GM12878 (cell line): Measurements from ENCODE around the gene RALBP1. TPM values are rescaled to one million over a fixed set of nuclear protein-coding genes. Genes with fewer than 3 reads are reported as not detected.

ENCODE experiments used
- ATAC-seq: fragments of 200-7000 bp; cut with Tn5 transposase; 3 replicates; pipeline ENCODE4 v1.9.1; 2020; ENCODE audit warnings: mild to moderate bottlenecking, moderate library complexity
- BruUV-seq: library from RNA; stranded (reverse); fragments of 400-500 nt; replicated peaks from 2 replicates; lab custom pipeline; 2021; lab: Mats Ljungman, UMichigan
- CTCF ChIA-PET: fragments of 300-600 bp; sonication (Branson Sonifier 250); formaldehyde crosslinking; extraction: SDS; loops from one replicate; lab custom pipeline; 2021; ENCODE audit warnings: inconsistent platforms; lab: Yijun Ruan, JAX
- POLR2A ChIA-PET: fragments of 350-600 bp; formaldehyde crosslinking; extraction: SDS; loops from one replicate; lab custom pipeline; 2021; ENCODE audit warnings: inconsistent platforms; lab: Charles Lee
- RAD21 ChIA-PET: fragments of 300-600 bp; sonication (Branson Sonifier 250); formaldehyde crosslinking; loops from one replicate; lab custom pipeline; 2023; ENCODE audit warnings: antibody characterized with exemption; ENCODE audit not compliant: unreplicated experiment; lab: Charles Lee
- SMC1A ChIA-PET: fragments of 300-600 bp; sonication (Branson Sonifier 250); formaldehyde crosslinking; loops from one replicate; lab custom pipeline; 2023; ENCODE audit not compliant: unreplicated experiment, uncharacterized antibody; lab: Charles Lee
- DNase-seq: peaks from one replicate; pipeline ENCODE4 v3.0.0-alpha.2; 2011; ENCODE audit warnings: low read depth, low spot score
- FAIRE-seq: peaks from 3 replicates; lab custom pipeline; 2011; peaks lifted over from hg19 to GRCh38; lab: Jason Lieb, UNC
- H2AFZ ChIP-seq: 2 replicates; pipeline ENCODE4 v1.6.0; 2011; ENCODE audit warnings: low read depth, low read length, control low read depth; ENCODE audit not compliant: control insufficient read depth
- H3K27ac ChIP-seq: 2 replicates; pipeline ENCODE4 v1.5.1; 2011; ENCODE audit warnings: control low read depth; ENCODE audit not compliant: control insufficient read depth, insufficient read depth
- H3K27me3 ChIP-seq, 2 experiments: replicated peaks in 1 of 2; 2 replicates each; pipeline versions ENCODE4 v1.6.0 to v1.6.1; 2011; ENCODE audit warnings: low read length in 1 of 2; ENCODE audit not compliant: control insufficient read depth in 2 of 2, insufficient read depth in 2 of 2
- H3K36me3 ChIP-seq, 2 experiments: 2 replicates each; pipeline ENCODE4 v1.5.1; 2011; ENCODE audit warnings: low read length in 1 of 2; ENCODE audit not compliant: control insufficient read depth in 2 of 2, insufficient read depth in 2 of 2
- H3K4me1 ChIP-seq: 2 replicates; pipeline ENCODE4 v1.6.1; 2011; ENCODE audit warnings: mild to moderate bottlenecking, low read length, moderate library complexity, mixed read lengths; ENCODE audit not compliant: control insufficient read depth, insufficient read depth
- H3K4me2 ChIP-seq: 2 replicates; pipeline ENCODE4 v1.6.0; 2011; ENCODE audit warnings: control low read depth; ENCODE audit not compliant: control insufficient read depth, insufficient read depth
- H3K4me3 ChIP-seq: fragments of 200-600 bp; sonication (generic); 2 replicates; pipeline ENCODE4 v1.5.1; 2016
- H3K79me2 ChIP-seq: 2 replicates; pipeline ENCODE4 v1.6.0; 2011; ENCODE audit warnings: low read length; ENCODE audit not compliant: control insufficient read depth, insufficient read depth
- H3K9ac ChIP-seq: 2 replicates; pipeline ENCODE4 v1.8.0; 2011; ENCODE audit warnings: low read length, control low read depth, mixed read lengths; ENCODE audit not compliant: control insufficient read depth, insufficient read depth
- H3K9me3 ChIP-seq: replicated peaks from 3 replicates; pipeline ENCODE4 v1.5.1; 2011; ENCODE audit warnings: mild to moderate bottlenecking, low read length; ENCODE audit not compliant: control insufficient read depth, insufficient read depth
- H4K20me1 ChIP-seq: 2 replicates; pipeline ENCODE4 v1.6.0; 2011; ENCODE audit not compliant: control insufficient read depth, insufficient read depth
- ATF7 ChIP-seq: fragments of 450-650 bp; IDR thresholded peaks from 2 replicates; pipeline ENCODE4 v1.6.1; 2016; ENCODE audit warnings: low read depth, mild to moderate bottlenecking
- BCL11A ChIP-seq: IDR thresholded peaks from 2 replicates; pipeline ENCODE4 v1.6.1; 2011; ENCODE audit warnings: low read depth, low read length
- CREM ChIP-seq: IDR thresholded peaks from 2 replicates; pipeline ENCODE4 v1.6.1; 2014; ENCODE audit warnings: antibody characterized with exemption, low read depth
- E2F8 ChIP-seq: fragments of 450-650 bp; IDR thresholded peaks from 2 replicates; pipeline ENCODE4 v1.6.1; 2018; ENCODE audit warnings: mild to moderate bottlenecking, low read depth, moderate library complexity; ENCODE audit not compliant: partially characterized antibody
- FOXK2 ChIP-seq: fragments of 450-650 bp; IDR thresholded peaks from 2 replicates; pipeline ENCODE4 v1.6.1; 2017; ENCODE audit warnings: mild to moderate bottlenecking, moderate library complexity
- HCFC1 ChIP-seq: fragments of 150-350 bp; IDR thresholded peaks from 2 replicates; pipeline ENCODE4 v1.6.1; 2014; ENCODE audit warnings: low read length
- HDAC6 ChIP-seq: fragments of 200-600 bp; sonication (generic); IDR thresholded peaks from one replicate; pipeline ENCODE4 v1.8.0; 2017; ENCODE audit warnings: antibody characterized with exemption; ENCODE audit not compliant: unreplicated experiment
- HSF1 ChIP-seq: fragments of 150-350 bp; IDR thresholded peaks from 2 replicates; pipeline ENCODE4 v1.6.1; 2014; ENCODE audit warnings: mild to moderate bottlenecking, low read depth, low read length
- JUNB ChIP-seq: IDR thresholded peaks from 2 replicates; pipeline ENCODE4 v1.6.1; 2016; ENCODE audit warnings: antibody characterized with exemption, mild to moderate bottlenecking
- MLLT1 ChIP-seq: fragments of 450-650 bp; IDR thresholded peaks from 2 replicates; pipeline ENCODE4 v1.6.1; 2016; ENCODE audit warnings: mild to moderate bottlenecking
- NFYA ChIP-seq: IDR thresholded peaks from 2 replicates; pipeline ENCODE4 v1.6.1; 2011; ENCODE audit warnings: low read depth, mild to moderate bottlenecking, low read length, improper control_type of control experiment, borderline replicate concordance
- NR2C2 ChIP-seq: IDR thresholded peaks from 2 replicates; pipeline ENCODE4 v1.6.1; 2011; ENCODE audit warnings: borderline replicate concordance, low read depth; ENCODE audit not compliant: control insufficient read depth, insufficient read length
- PML ChIP-seq: IDR thresholded peaks from 2 replicates; pipeline ENCODE4 v1.6.1; 2012; ENCODE audit warnings: low read length, inconsistent platforms
- POLR2A ChIP-seq: IDR thresholded peaks from 2 replicates; pipeline ENCODE4 v1.6.1; 2011; ENCODE audit warnings: low read depth, mild to moderate bottlenecking, low read length
- RELA ChIP-seq: fragments of 450-650 bp; IDR thresholded peaks from 2 replicates; pipeline ENCODE4 v1.8.0; 2014; ENCODE audit warnings: borderline replicate concordance; ENCODE audit not compliant: partially characterized antibody
- STAT1 ChIP-seq: fragments of 450-650 bp; conservative IDR thresholded peaks from 2 replicates; pipeline ENCODE4 v1.6.1; 2014; ENCODE audit warnings: antibody characterized with exemption, mild to moderate bottlenecking
- ZNF217 ChIP-seq: fragments of 450-650 bp; IDR thresholded peaks from 2 replicates; pipeline ENCODE4 v1.6.1; 2017; ENCODE audit warnings: antibody characterized with exemption, mild to moderate bottlenecking
- ZZZ3 ChIP-seq: IDR thresholded peaks from 2 replicates; pipeline ENCODE4 v1.6.1; 2011; ENCODE audit warnings: low read depth; ENCODE audit not compliant: control insufficient read depth, insufficient read length
- WGBS: methylation state at CpG from one replicate; pipeline ENCODE4 v1.1.6; 2016; ENCODE audit warnings: low lambda C conversion rate; ENCODE audit not compliant: insufficient replicate concordance, insufficient coverage; ENCODE audit errors: missing lambda C conversion rate; 5-methylcytosine and 5-hydroxymethylcytosine counted together
- in situ Hi-C: fragments of 300-500 bp; cut with MboI; formaldehyde crosslinking; loops from 9 replicates; pipeline ENCODE4 v1.14.3; 2018; ENCODE audit warnings: mixed read lengths
- intact Hi-C: fragments of 100-400 bp; cut with micrococcal nuclease; formaldehyde crosslinking; loops from one replicate; pipeline ENCODE4 v1.14.2; 2022; ENCODE audit not compliant: unreplicated experiment
- polyA plus RNA-seq, 11 experiments: library from polyadenylated mRNA; depleted of rRNA in 4 of 11; unstranded in 6 of 11; stranded (reverse) in 5 of 11; fragments of >200 nt; fragmentation: Nextera tagmentation in 4 of 11; fragmentation: Illumina TruSeq in 1 of 11; extraction: Ambion mirVana in 4 of 11; extraction: Trizol in 1 of 11; gene quantifications; 1 replicate in 1 of 11; 2 replicates in 10 of 11; pipeline versions ENCODE4 v1.2.1 to v1.2.3, GENCODE V29; 2011 to 2016; ENCODE audit warnings: inconsistent platforms in 2 of 11, missing spikeins in 2 of 11, low read depth in 1 of 11
- total RNA-seq, 4 experiments: library from RNA; depleted of rRNA in 3 of 4; stranded (reverse); fragments of >200 nt in 3 of 4; fragmentation: Illumina TruSeq in 1 of 4; extraction: Trizol in 1 of 4; gene quantifications; 2 replicates each; pipeline versions ENCODE4 v1.2.1 to v1.2.3, GENCODE V29; 2013 to 2021

The RALBP1 gene
- total and polyA plus RNA-seq, 10 of the 15 experiments (the other 5 are each of a cell fraction or from before 2014, with no cell fraction given) = 11.2 to 46.9 (median 41.8) TPM

GRCh38 chr18:9475643-9476591 is 604 bp downstream of the RALBP1 start:
- Histone ChIP-seq H3K9ac (peak overlapping the region; percentile 68), H3K36me3 (peaks cover 0 to 3% of the 10 kb centered on the region in 2 experiments; a peak in 1 of 4 replicates), H3K27ac (peak overlapping the region; percentile 64), H3K79me2 (peaks cover 48% of the 10 kb centered on the region), H3K27me3 (no peaks in the 10 kb centered on the region; a peak in 1 of 4 replicates), H4K20me1 (no peaks in the 10 kb centered on the region), H3K9me3 (no peaks in the 10 kb centered on the region; the same call in 2 of the 3 replicates), H2AFZ (peak overlapping the region; percentile 85), H3K4me2 (peak overlapping the region; percentile 67), H3K4me3 (peak overlapping the region; percentile 97), H3K4me1 (peaks cover 11% of the 10 kb centered on the region)
- POLR2A ChIA-PET = interaction anchor here (0.6 to 0.7 kb wide), 3 partner anchors 109 to 375 kb away, joined by 3 to 4 read pairs (median 3); no protein-coding TSS in a partner anchor
- SMC1A ChIA-PET = interaction anchor here (0.9 to 1.6 kb wide), 7 partner anchors 11 to 393 kb away, joined by 3 to 5 read pairs (median 3); no protein-coding TSS in a partner anchor
- BruUV-seq = no TSS peak
- no peak for DNase-seq
- RAD21 ChIA-PET = interaction anchor here (1.3 kb wide), 1 partner anchor 138 kb away, joined by 5 read pairs; no protein-coding TSS in a partner anchor
- ATAC-seq = peak; percentile 47
- CTCF ChIA-PET = interaction anchor here (0.7 to 1.1 kb wide), 3 partner anchors 12 to 41 kb away, joined by 3 to 5 read pairs (median 3); no protein-coding TSS in a partner anchor
- FAIRE-seq = peak; percentile 88
- in situ Hi-C loops = no loop called here
- WGBS = 1% methylated on average over 59 of the region's 59 CpGs
- intact Hi-C loops = loop anchor here (2.0 to 10.0 kb wide), 6 partner anchors 124 to 414 kb away; partner anchors contain the start of genes ANKRD12, PPP4R1 and TWSG1
- TF ChIP-seq NFYA (no peak), HDAC6 (no peak), BCL11A (no peak), MLLT1 (peak; percentile 18; the same call in 1 of the 2 replicates), NR2C2 (no peak), POLR2A (peak; percentile 82), HSF1 (no peak), ZNF217 (peak; percentile 72; the same call in 1 of the 2 replicates), JUNB (no peak), RELA (no peak), HCFC1 (no peak), E2F8 (no peak), STAT1 (no peak), PML (no peak), ZZZ3 (no peak), CREM (no peak), FOXK2 (no peak), ATF7 (no peak)
